Trophoblast cell (in vitro differentiated cells and primary cell): ENCODE results near the gene ORC6.

Source experiments
- DNase-seq, 2 donors: peaks; one replicate each; pipeline ENCODE4 v3.0.0-alpha.2; 2016
- H2AFZ ChIP-seq: 2 replicates; pipeline ENCODE4 v1.6.1; 2013; ENCODE audit warnings: low read length, moderate library complexity, mild to moderate bottlenecking; ENCODE audit not compliant: insufficient read depth, poor library complexity
- H2AK5ac ChIP-seq: 2 replicates; pipeline ENCODE4 v1.6.1; 2013; ENCODE audit warnings: mild to moderate bottlenecking, low read length
- H2BK120ac ChIP-seq: 2 replicates; pipeline ENCODE4 v1.6.1; 2013; ENCODE audit warnings: low read length, mild to moderate bottlenecking, moderate library complexity; ENCODE audit not compliant: insufficient read depth, poor library complexity
- H2BK12ac ChIP-seq: 2 replicates; pipeline ENCODE4 v1.6.1; 2013; ENCODE audit warnings: mild to moderate bottlenecking, low read length, moderate library complexity
- H2BK5ac ChIP-seq: 2 replicates; pipeline ENCODE4 v1.6.1; 2013; ENCODE audit warnings: low read length, low read depth, moderate library complexity, mild to moderate bottlenecking; ENCODE audit not compliant: poor library complexity
- H3K14ac ChIP-seq: 2 replicates; pipeline ENCODE4 v1.6.1; 2013; ENCODE audit warnings: mild to moderate bottlenecking, low read length
- H3K18ac ChIP-seq: 2 replicates; pipeline ENCODE4 v1.6.1; 2013; ENCODE audit warnings: mild to moderate bottlenecking, low read length
- H3K23ac ChIP-seq: 2 replicates; pipeline ENCODE4 v1.6.1; 2013; ENCODE audit warnings: low read length
- H3K27ac ChIP-seq: 2 replicates; pipeline ENCODE4 v1.5.1; 2013; ENCODE audit warnings: low read depth, mild to moderate bottlenecking, inconsistent platforms, low read length, moderate library complexity
- H3K27me3 ChIP-seq: 2 replicates; pipeline ENCODE4 v1.6.1; 2013; ENCODE audit warnings: inconsistent platforms, mild to moderate bottlenecking, low read length, moderate library complexity; ENCODE audit not compliant: insufficient read depth
- H3K36me3 ChIP-seq, 2 experiments: 1 replicate in 1 of 2; 2 replicates in 1 of 2; pipeline ENCODE4 v1.6.1; 2013; ENCODE audit warnings: low read length in 2 of 2, mild to moderate bottlenecking in 2 of 2, moderate library complexity in 1 of 2; ENCODE audit not compliant: insufficient read depth in 2 of 2, control insufficient read depth in 1 of 2
- H3K4ac ChIP-seq: 2 replicates; pipeline ENCODE4 v1.6.1; 2013; ENCODE audit warnings: low read depth, mild to moderate bottlenecking, low read length, moderate library complexity
- H3K4me1 ChIP-seq, 2 experiments: 1 replicate in 1 of 2; 2 replicates in 1 of 2; pipeline ENCODE4 v1.6.1; 2013; ENCODE audit warnings: low read length in 2 of 2, mild to moderate bottlenecking in 2 of 2, moderate library complexity in 1 of 2; ENCODE audit not compliant: insufficient read depth in 2 of 2, control insufficient read depth in 1 of 2
- H3K4me2 ChIP-seq: 2 replicates; pipeline ENCODE4 v1.6.1; 2013; ENCODE audit warnings: inconsistent platforms, mild to moderate bottlenecking, low read length, moderate library complexity
- H3K4me3 ChIP-seq: 2 replicates; pipeline ENCODE4 v1.5.1; 2013; ENCODE audit warnings: mild to moderate bottlenecking, low read depth, low read length, inconsistent platforms
- H3K79me1 ChIP-seq: one replicate; pipeline ENCODE4 v1.6.1; 2013; ENCODE audit warnings: low read length
- H3K79me2 ChIP-seq: 2 replicates; pipeline ENCODE4 v1.6.1; 2013; ENCODE audit warnings: low read length, mild to moderate bottlenecking; ENCODE audit not compliant: control insufficient read depth, insufficient read depth, poor library complexity
- H3K9ac ChIP-seq: 2 replicates; pipeline ENCODE4 v1.6.1; 2013; ENCODE audit warnings: mild to moderate bottlenecking, low read length
- H3K9me3 ChIP-seq: 2 replicates; pipeline ENCODE4 v1.6.1; 2013; ENCODE audit warnings: low read depth, mild to moderate bottlenecking, control low read depth, inconsistent platforms, low read length; ENCODE audit not compliant: insufficient read depth
- H4K12ac ChIP-seq: 2 replicates; pipeline ENCODE4 v1.6.1; 2013; ENCODE audit warnings: low read depth, mild to moderate bottlenecking, low read length, moderate library complexity
- H4K8ac ChIP-seq: 2 replicates; pipeline ENCODE4 v1.6.1; 2013; ENCODE audit warnings: low read depth, mild to moderate bottlenecking, low read length, moderate library complexity
- H4K91ac ChIP-seq: one replicate; pipeline ENCODE4 v1.6.1; 2013; ENCODE audit warnings: low read depth, mild to moderate bottlenecking, low read length, moderate library complexity
- WGBS: extraction: QIAGEN DNeasy Blood & Tissue Kit; methylation state at CpG from one replicate; pipeline ENCODE4 v1.1.7; 2013; ENCODE audit warnings: missing lambda C conversion rate; ENCODE audit not compliant: insufficient read length, insufficient coverage; ENCODE audit errors: extremely low coverage; 5-methylcytosine and 5-hydroxymethylcytosine counted together

The ORC6 gene

GRCh38 chr16:46746821-46747776 lies 57.6 kb downstream of the ORC6 start:
- Histone ChIP-seq H3K27me3 (no peaks in the 10 kb centered on the region), H3K4me3 (no peak overlapping the region), H3K18ac (peak overlapping the region; percentile 89), H4K91ac (peak overlapping the region; percentile 99), H3K23ac (no peak overlapping the region), H2BK120ac (peak overlapping the region; percentile 98), H3K4me2 (peak overlapping the region; percentile 34), H3K4me1 (peaks cover 35 to 40% of the 10 kb centered on the region in 2 experiments), H3K9ac (no peak overlapping the region), H3K27ac (peak overlapping the region; percentile 90), H3K36me3 (no peaks in the 10 kb centered on the region), H2BK5ac (peak overlapping the region; percentile 94), H4K8ac (peak overlapping the region; percentile 89), H3K79me2 (peaks cover 15% of the 10 kb centered on the region), H2BK12ac (peak overlapping the region; percentile 94), H2AK5ac (peak overlapping the region; percentile 72), H3K14ac (peak overlapping the region; percentile 70), H2AFZ (peak overlapping the region; percentile 41), H3K9me3 (no peaks in the 10 kb centered on the region), H3K79me1 (peaks cover 49% of the 10 kb centered on the region), H3K4ac (peak overlapping the region; percentile 81), H4K12ac (peak overlapping the region; percentile 47)
- no peak for DNase-seq
- no CpG with 5 or more reads among the region's 15 CpGs for WGBS
